ENCODE results near the gene MST1R.

MST1R gene

GRCh38 chr3:49878686-49879085, 25.0 kb downstream of the MST1R start:
- no peak for DNase-seq

- no peak for DNase-seq
These were observed 26.0 kb downstream of the MST1R start for GRCh38 chr3:49877716-49878115.

- no peak for DNase-seq
These were observed 27.1 kb downstream of the MST1R start for GRCh38 chr3:49876567-49876966.

- DNase-seq, result no peak
These were observed 30.1 kb downstream of the MST1R start for GRCh38 chr3:49873623-49874022.

- DNase-seq, result peak in 9 of 51 donors; percentile 17 to 28 (median 19)
These were observed 30.8 kb downstream of the MST1R start for GRCh38 chr3:49872801-49873281.

GRCh38 chr3:49871531-49872153, 32.0 kb downstream of the MST1R start:
- DNase-seq, result peak in 3 of 51 donors; percentile 22 to 33 (median 22)

- DNase-seq, result peak in 10 of 51 donors; percentile 15 to 61 (median 26)
These were observed 34.0 kb downstream of the MST1R start, which contains the start of gene CAMKV for GRCh38 chr3:49869525-49870126. Gene CAMKV (minus strand): TSS chr3:49869906. CDS start chr3:49862388, 7,518 bp downstream.

GRCh38 chr3:49868862-49869466, 34.7 kb downstream of the MST1R start:
- DNase-seq, result peak in 8 of 51 donors; percentile 18 to 77 (median 28)

GRCh38 chr3:49867871-49868321, 35.8 kb downstream of the MST1R start:
- no peak for DNase-seq

- no peak for DNase-seq
These were observed 36.3 kb downstream of the MST1R start for GRCh38 chr3:49867400-49867799.

GRCh38 chr3:49865198-49865784, 38.4 kb downstream of the MST1R start:
- DNase-seq, result peak in 2 of 51 donors; percentile 20 to 23

- DNase-seq, result no peak
These were observed 39.2 kb downstream of the MST1R start for GRCh38 chr3:49864505-49864904.

- DNase-seq, result no peak
These were observed 43.9 kb downstream of the MST1R start for GRCh38 chr3:49859576-49860305.

GRCh38 chr3:49856181-49857005, 47.3 kb downstream of the MST1R start, which contains the start of gene TRAIP:
Gene TRAIP (minus strand): TSS chr3:49856564. CDS start chr3:49856453, 111 bp downstream.
- peak; percentile 30 to 96 (median 87) for DNase-seq

GRCh38 chr3:49855662-49856061, 48.0 kb downstream of the MST1R start:
- DNase-seq, result no peak

- peak in 1 of 51 donors; percentile 22 for DNase-seq
These were observed 58.0 kb downstream of the MST1R start for GRCh38 chr3:49845694-49846093.

- DNase-seq, result no peak
These were observed 59.0 kb downstream of the MST1R start for GRCh38 chr3:49844464-49845183.

- peak in 2 of 51 donors; percentile 13 to 16 for DNase-seq
These were observed 60.7 kb downstream of the MST1R start for GRCh38 chr3:49842843-49843517.

GRCh38 chr3:49841806-49842205, 61.9 kb downstream of the MST1R start:
- DNase-seq, result peak in 16 of 51 donors; percentile 3 to 73 (median 30)
